ENCODE results near the gene TWIST2.

TWIST2 gene

DNA sequence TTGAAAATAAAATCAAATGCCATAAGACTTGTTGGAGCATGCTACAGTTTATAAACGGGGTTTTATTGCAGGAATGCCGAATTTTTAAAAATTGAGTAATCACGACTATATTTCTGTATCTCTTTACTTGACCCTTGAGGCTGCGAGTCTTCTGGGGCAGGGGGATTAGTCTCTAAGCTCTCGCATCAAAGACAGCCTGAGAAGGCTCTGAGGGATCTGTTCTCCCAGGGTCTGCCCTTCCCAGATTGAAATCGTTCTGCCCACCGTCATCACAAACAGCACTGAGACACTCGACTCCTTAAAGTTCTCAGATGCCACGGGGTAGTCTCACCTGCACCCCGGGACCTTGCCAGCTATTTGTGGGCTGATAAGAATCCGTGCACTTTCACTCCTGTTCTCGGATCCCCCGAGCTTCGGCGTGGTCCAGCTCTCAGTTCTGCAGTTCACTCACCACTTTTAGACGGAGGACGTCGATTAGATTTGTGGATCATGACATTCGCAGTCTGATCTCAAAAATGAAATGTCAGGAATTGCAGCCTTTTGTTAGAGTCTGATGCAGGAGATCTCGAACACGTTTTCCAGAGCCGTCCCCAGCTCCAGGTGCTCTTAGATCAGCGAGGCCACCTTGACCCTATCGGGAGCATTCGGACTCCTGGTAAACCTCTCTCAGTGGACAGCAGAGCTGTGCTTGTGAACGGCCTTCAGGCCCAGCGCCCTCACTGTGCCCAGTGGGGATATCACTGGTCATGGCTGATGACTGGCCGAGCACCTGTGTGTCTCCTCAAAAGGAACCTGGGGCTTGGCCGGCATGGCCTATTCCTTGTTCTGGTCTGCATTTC, 43.0 kb downstream of the TWIST2 start:
- DNase-seq (ENCODE audit: low read depth): no peak

DNA sequence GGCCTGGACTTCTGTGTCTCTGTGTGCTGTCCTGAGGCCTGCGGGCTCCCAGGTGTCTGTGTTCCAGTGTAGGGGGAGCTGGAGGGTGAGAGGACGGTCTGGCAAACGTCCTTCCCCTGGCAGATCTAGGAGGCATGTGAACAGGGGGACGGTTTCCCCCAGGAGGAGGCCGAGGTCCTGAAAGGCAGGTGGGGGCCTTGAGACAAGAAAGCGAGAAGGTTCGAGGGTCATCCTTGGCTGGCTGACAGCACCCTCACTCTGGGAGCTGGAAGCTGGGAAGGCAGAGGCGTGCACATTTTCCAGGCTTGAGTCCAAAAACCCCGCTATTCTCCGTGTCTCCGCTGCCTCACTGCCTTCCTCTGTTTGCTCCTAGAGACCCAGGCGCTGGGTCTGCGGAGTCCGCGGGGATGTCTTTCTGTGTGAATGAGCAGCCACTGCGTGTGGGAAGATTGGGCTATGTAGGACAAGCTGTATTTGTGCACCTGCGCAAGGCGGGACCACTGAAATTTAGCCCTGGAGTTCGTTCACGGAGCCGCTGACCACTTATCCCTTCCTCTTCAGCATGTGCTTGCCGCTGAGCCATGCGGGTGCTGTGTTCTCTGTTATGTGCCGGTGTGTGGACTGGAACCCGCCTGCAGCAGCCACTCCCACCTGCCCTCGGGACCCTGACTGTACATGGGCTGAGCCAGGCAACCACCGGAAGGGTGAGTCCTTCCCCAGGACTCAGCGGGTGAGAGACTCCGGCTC, 43.7 kb downstream of the TWIST2 start:
- DNase-seq (ENCODE audit: low read depth): no peak

DNA sequence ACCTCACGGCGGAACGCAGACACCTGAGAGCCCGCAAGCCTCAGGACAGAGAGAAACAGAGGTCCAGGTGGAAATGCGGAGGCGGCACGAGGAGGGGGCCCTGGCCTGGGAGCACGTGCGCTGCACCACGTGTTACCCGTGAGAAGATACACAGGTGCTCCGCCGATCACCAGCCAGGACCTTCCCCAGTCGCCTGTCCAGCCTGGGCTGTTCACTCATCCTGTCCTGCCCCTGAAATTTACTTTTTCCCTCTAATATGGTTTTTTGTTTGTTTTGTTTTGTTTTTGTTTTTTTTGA, 44.3 kb downstream of the TWIST2 start:
- DNase-seq (ENCODE audit: low read depth): no peak

GRCh38 chr2:238892796-238893195, 44.9 kb downstream of the TWIST2 start:
- no peak for DNase-seq (ENCODE audit: low read depth)

GRCh38 chr2:238893349-238894000, 45.6 kb downstream of the TWIST2 start:
- DNase-seq (ENCODE audit: low read depth): no peak

GRCh38 chr2:238894226-238894949, 46.5 kb downstream of the TWIST2 start:
- no peak for DNase-seq (ENCODE audit: low read depth)

DNA sequence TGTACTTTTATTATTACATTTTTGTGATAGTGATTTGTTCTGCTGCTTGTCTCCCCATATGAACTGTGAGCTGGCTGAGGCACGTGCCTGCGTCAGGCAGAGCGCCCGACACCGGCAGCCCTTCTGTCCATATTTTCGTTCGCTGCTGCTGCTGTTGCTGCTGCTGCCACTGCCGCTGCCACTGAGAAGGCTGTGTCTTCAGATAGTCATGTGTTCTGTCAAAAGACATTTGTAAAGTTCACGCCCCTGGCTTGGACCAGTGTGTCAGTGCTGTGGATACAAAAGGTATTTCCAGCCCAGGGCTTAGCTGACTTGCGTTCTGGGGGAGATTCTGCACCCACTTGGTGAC, 47.0 kb downstream of the TWIST2 start:
- DNase-seq (ENCODE audit: low read depth): no peak

GRCh38 chr2:238895361-238895882, 47.5 kb downstream of the TWIST2 start:
- DNase-seq (ENCODE audit: low read depth): no peak

- no peak for DNase-seq (ENCODE audit: low read depth)
Measured at GRCh38 chr2:238895891-238896600, 48.2 kb downstream of the TWIST2 start.

- DNase-seq (ENCODE audit: low read depth): no peak
Measured at GRCh38 chr2:238896641-238897040, 48.8 kb downstream of the TWIST2 start.

GRCh38 chr2:238897122-238897880, 49.4 kb downstream of the TWIST2 start:
- DNase-seq (ENCODE audit: low read depth): no peak

DNA sequence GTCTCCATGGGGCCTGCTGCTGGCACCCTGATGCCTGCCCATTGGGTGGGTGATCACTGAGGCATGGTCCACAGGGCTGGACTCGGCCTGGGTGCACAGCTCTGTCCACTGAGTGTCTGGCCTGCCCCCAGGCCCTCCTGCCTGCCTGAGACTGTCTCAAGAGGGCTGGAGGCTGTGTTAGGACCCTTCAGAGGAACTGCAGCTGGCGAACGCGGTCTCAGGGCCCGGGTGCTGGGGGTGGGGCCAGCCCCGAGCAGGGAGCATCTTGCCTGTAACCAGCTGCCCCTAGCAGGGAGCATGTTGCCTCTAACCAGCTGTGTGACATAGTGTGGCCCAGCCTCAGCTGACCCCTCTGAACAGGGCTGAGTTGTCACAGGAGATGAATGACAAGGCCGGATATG, 50.0 kb downstream of the TWIST2 start:
- no peak for DNase-seq (ENCODE audit: low read depth)

- no peak for DNase-seq (ENCODE audit: low read depth)
Measured at GRCh38 chr2:238898534-238899281, 50.8 kb downstream of the TWIST2 start.

DNA sequence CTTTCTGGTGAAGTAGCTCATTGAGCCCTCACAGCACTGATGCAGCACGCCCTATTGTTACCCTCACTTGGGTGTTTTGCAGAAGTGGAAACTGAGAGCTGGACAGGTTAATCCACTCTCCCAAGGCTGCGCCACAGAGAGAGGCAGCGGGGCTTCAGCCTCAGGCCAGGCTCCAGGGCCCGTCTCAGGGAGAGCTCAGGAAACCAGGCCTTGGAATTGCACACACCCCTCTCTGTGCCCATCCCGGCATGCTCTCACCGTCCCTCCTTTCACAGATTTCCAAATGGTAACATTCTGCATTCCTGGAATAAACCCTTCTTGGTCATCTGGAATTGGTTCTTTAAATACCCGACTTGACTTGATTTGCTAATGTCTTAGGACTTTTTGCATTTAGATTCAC, 51.5 kb downstream of the TWIST2 start:
- DNase-seq (ENCODE audit: low read depth): no peak

DNA sequence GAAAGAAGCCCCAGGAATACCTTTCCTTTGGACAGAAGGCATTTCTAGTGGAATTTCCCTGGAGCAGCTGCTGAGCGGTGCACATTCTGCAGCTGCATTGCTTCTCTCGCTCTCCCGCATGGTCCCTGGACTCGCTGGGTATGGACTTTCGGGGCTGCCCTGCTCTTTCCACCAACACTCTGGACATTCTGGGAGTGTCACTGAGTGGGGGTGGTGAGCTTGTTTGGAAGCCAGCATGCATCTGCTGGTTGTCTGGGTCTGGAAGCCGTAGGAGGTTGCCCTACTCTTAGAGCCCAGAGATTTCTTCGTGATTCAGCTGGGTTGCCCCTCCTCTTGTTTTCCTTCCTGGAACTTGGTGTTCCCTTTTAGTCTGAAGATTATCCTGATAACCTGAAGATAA, 52.6 kb downstream of the TWIST2 start:
- DNase-seq (ENCODE audit: low read depth): no peak

DNA sequence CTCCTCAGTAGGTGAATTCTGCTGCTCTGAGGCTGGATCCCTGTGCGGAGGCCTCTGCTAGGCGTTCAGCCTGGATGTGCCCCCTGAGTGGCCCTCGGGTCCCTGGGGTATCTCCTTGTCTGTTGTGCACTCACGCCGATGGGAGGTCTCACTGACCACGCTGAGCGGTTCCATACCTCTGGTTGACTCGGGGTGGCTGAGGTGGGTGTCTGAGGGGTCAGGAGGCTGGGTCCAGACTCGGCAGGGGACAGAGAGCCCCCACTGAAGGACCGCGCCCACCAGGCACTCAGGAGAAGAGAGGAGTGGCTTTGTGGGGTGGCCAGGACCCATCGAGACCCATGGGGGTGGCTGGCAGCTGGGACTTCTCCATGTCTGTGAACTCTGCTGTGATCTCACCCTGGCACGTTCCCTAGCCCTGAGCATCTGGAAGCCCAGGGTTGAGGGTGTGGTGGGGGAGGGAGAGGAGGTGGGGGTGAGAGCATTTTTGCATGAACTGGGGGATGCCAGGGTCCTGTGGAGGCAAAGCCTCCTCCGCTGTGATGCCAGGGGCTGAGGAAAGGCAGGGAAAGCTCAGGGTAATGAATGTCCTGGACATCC, 53.7 kb downstream of the TWIST2 start:
- no peak for DNase-seq (ENCODE audit: low read depth)

- no peak for DNase-seq (ENCODE audit: low read depth)
Measured at GRCh38 chr2:238902285-238902684, 54.4 kb downstream of the TWIST2 start.

GRCh38 chr2:238903141-238903540, 55.3 kb downstream of the TWIST2 start:
- no peak for DNase-seq (ENCODE audit: low read depth)

GRCh38 chr2:238904177-238904576, 56.3 kb downstream of the TWIST2 start:
- no peak for DNase-seq (ENCODE audit: low read depth)

- DNase-seq (ENCODE audit: low read depth): no peak
Measured at GRCh38 chr2:238904716-238905115, 56.8 kb downstream of the TWIST2 start.

All from activated T-helper 9 cell treated with anti-CD3 and anti-CD28 coated beads, Interleukin-2, amount 50 U/mL, for 16 hours (primary cell).